MM.1S (cell line): ENCODE data around the gene OR8D2.

ENCODE experiments used
- DNase-seq: peaks from one replicate; pipeline ENCODE4 v3.0.0-alpha.2; 2015
- H2AFZ ChIP-seq: fragments of 300-600 bp; sonication (generic); 2 replicates; pipeline ENCODE4 v1.6.0; 2016; ENCODE audit warnings: antibody characterized with exemption, low read length
- H3F3A ChIP-seq: fragments of 300-600 bp; sonication (generic); 2 replicates; pipeline ENCODE4 v1.6.1; 2016; ENCODE audit warnings: mild to moderate bottlenecking, antibody characterized with exemption, low read length, moderate library complexity, mixed read lengths; ENCODE audit not compliant: insufficient read depth
- H3K27ac ChIP-seq: fragments of 300-600 bp; sonication (generic); 2 replicates; pipeline ENCODE4 v1.5.1; 2016; ENCODE audit warnings: mild to moderate bottlenecking, low read length
- H3K27me3 ChIP-seq: fragments of 300-600 bp; sonication (generic); replicated peaks from 2 replicates; pipeline ENCODE4 v1.6.0; 2016; ENCODE audit warnings: low read length; ENCODE audit not compliant: insufficient read depth
- H3K36me3 ChIP-seq: fragments of 300-600 bp; sonication (generic); replicated peaks from 2 replicates; pipeline ENCODE4 v1.6.1; 2016; ENCODE audit warnings: mild to moderate bottlenecking, low read length, mixed read lengths; ENCODE audit not compliant: insufficient read depth
- H3K4me1 ChIP-seq: fragments of 300-600 bp; sonication (generic); 2 replicates; pipeline ENCODE4 v1.6.1; 2016; ENCODE audit warnings: low read length, mixed read lengths
- H3K4me2 ChIP-seq: fragments of 300-600 bp; sonication (generic); 2 replicates; pipeline ENCODE4 v1.6.0; 2016; ENCODE audit warnings: low read depth, low read length
- H3K4me3 ChIP-seq: fragments of 300-600 bp; sonication (generic); 2 replicates; pipeline ENCODE4 v1.5.1; 2016; ENCODE audit warnings: low read length, mixed read lengths
- H3K79me2 ChIP-seq: fragments of 300-600 bp; sonication (generic); 2 replicates; pipeline ENCODE4 v1.6.1; 2016; ENCODE audit warnings: mixed run types, low read length, mixed read lengths
- H3K9ac ChIP-seq: fragments of 300-600 bp; sonication (generic); 2 replicates; pipeline ENCODE4 v1.6.1; 2016; ENCODE audit warnings: low read length, mixed read lengths
- H3K9me2 ChIP-seq: fragments of 300-600 bp; sonication (generic); replicated peaks from 2 replicates; pipeline ENCODE4 v1.6.1; 2016; ENCODE audit warnings: mild to moderate bottlenecking, low read length, mixed read lengths; ENCODE audit not compliant: insufficient read depth
- H3K9me3 ChIP-seq: fragments of 300-600 bp; sonication (generic); replicated peaks from 2 replicates; pipeline ENCODE4 v1.6.1; 2016; ENCODE audit warnings: mild to moderate bottlenecking, low read length, mixed read lengths; ENCODE audit not compliant: insufficient read depth
- H4K20me1 ChIP-seq: fragments of 300-600 bp; sonication (generic); 2 replicates; pipeline ENCODE4 v1.6.1; 2016; ENCODE audit warnings: mild to moderate bottlenecking, low read length, moderate library complexity, mixed read lengths; ENCODE audit not compliant: insufficient read depth
- CTCF ChIP-seq: fragments of 300-600 bp; sonication (generic); IDR thresholded peaks from 2 replicates; pipeline ENCODE4 v1.5.1; 2016; ENCODE audit warnings: antibody characterized with exemption, low read length, mixed read lengths
- EZH2 ChIP-seq: fragments of 300-600 bp; sonication (generic); optimal IDR thresholded peaks from 2 replicates; pipeline ENCODE3; 2017; ENCODE audit warnings: low read depth, mild to moderate bottlenecking, antibody characterized with exemption, low read length, mixed read lengths
- EZH2phosphoT487 ChIP-seq: fragments of 300-600 bp; sonication (generic); IDR thresholded peaks from 2 replicates; pipeline ENCODE4 v1.6.1; 2018; ENCODE audit warnings: antibody characterized with exemption, low read length

The OR8D2 gene

GRCh38 chr11:124313131-124313530 is 6.9 kb downstream of the OR8D2 start:
- no peaks in the 10 kb centered on the region for H3K9me3 ChIP-seq
- H3K27ac ChIP-seq, result no peak overlapping the region
- no peaks in the 10 kb centered on the region for H3K79me2 ChIP-seq
- H3K9ac ChIP-seq, result no peak overlapping the region
- no peaks in the 10 kb centered on the region for H3K9me2 ChIP-seq
- H4K20me1 ChIP-seq, result no peaks in the 10 kb centered on the region
- no peaks in the 10 kb centered on the region for H3F3A ChIP-seq
- TF ChIP-seq EZH2phosphoT487 (no peak), CTCF (no peak), EZH2 (no peak)
- no peak for DNase-seq
- H3K27me3 ChIP-seq, result no peaks in the 10 kb centered on the region
- no peak overlapping the region for H2AFZ ChIP-seq
- no peaks in the 10 kb centered on the region for H3K36me3 ChIP-seq
- no peak overlapping the region for H3K4me2 ChIP-seq
- no peaks in the 10 kb centered on the region for H3K4me1 ChIP-seq
- H3K4me3 ChIP-seq, result no peak overlapping the region

- Histone ChIP-seq H2AFZ (no peak overlapping the region), H3K79me2 (no peaks in the 10 kb centered on the region), H3K9me3 (no peaks in the 10 kb centered on the region), H3K9me2 (no peaks in the 10 kb centered on the region), H4K20me1 (no peaks in the 10 kb centered on the region), H3K27me3 (no peaks in the 10 kb centered on the region), H3K4me2 (no peak overlapping the region), H3K36me3 (no peaks in the 10 kb centered on the region), H3F3A (no peaks in the 10 kb centered on the region), H3K27ac (no peak overlapping the region), H3K4me3 (no peak overlapping the region), H3K9ac (no peak overlapping the region), H3K4me1 (no peaks in the 10 kb centered on the region)
- no peak for DNase-seq
- no peak for TF ChIP-seq EZH2phosphoT487
- TF ChIP-seq CTCF, result no peak
- TF ChIP-seq EZH2, result no peak
Observed at GRCh38 chr11:124311670-124312069, 8.3 kb downstream of the OR8D2 start.

GRCh38 chr11:124311269-124311668 is 8.7 kb downstream of the OR8D2 start:
- H3K27me3 ChIP-seq, result no peaks in the 10 kb centered on the region
- no peaks in the 10 kb centered on the region for H4K20me1 ChIP-seq
- no peaks in the 10 kb centered on the region for H3K4me1 ChIP-seq
- H2AFZ ChIP-seq, result no peak overlapping the region
- no peak for DNase-seq
- no peak overlapping the region for H3K27ac ChIP-seq
- H3K9ac ChIP-seq, result no peak overlapping the region
- H3K9me3 ChIP-seq, result no peaks in the 10 kb centered on the region
- no peaks in the 10 kb centered on the region for H3K79me2 ChIP-seq
- no peak overlapping the region for H3K4me2 ChIP-seq
- H3F3A ChIP-seq, result no peaks in the 10 kb centered on the region
- TF ChIP-seq EZH2phosphoT487, result no peak
- TF ChIP-seq CTCF, result no peak
- no peak for TF ChIP-seq EZH2
- no peak overlapping the region for H3K4me3 ChIP-seq
- H3K36me3 ChIP-seq, result no peaks in the 10 kb centered on the region
- H3K9me2 ChIP-seq, result no peaks in the 10 kb centered on the region

GRCh38 chr11:124310721-124311120 is 9.3 kb downstream of the OR8D2 start:
- Histone ChIP-seq H3K4me2 (no peak overlapping the region), H3K27me3 (no peaks in the 10 kb centered on the region), H3K79me2 (no peaks in the 10 kb centered on the region), H3K9ac (no peak overlapping the region), H3K27ac (no peak overlapping the region), H3K36me3 (no peaks in the 10 kb centered on the region; the same call in 1 of the 2 replicates), H3F3A (no peaks in the 10 kb centered on the region), H4K20me1 (no peaks in the 10 kb centered on the region), H3K9me2 (no peaks in the 10 kb centered on the region), H3K9me3 (no peaks in the 10 kb centered on the region), H3K4me3 (no peak overlapping the region), H3K4me1 (no peaks in the 10 kb centered on the region), H2AFZ (no peak overlapping the region)
- DNase-seq, result no peak
- TF ChIP-seq CTCF (no peak), EZH2 (no peak), EZH2phosphoT487 (no peak)
